Activated CD4-positive, CD25-positive, alpha-beta regulatory T cell (primary cell): ENCODE measurements around the gene ZNF536.
"Not testable (repeated sequence)": the region's sequence is repeated elsewhere in the genome, so short reads cannot be mapped to it uniquely, and the experiment has no call there.

Experiments used
- DNase-seq, 4 experiments: peaks; one replicate each; lab custom pipeline; 2025; lab: John Stamatoyannopoulos, UW

Gene ZNF536

GRCh38 chr19:30446850-30447552, 74.8 kb downstream of the ZNF536 start:
- DNase-seq, result no peak

- no peak for DNase-seq
Measured at GRCh38 chr19:30447553-30447870, 75.3 kb downstream of the ZNF536 start.

GRCh38 chr19:30448386-30449077, 76.3 kb downstream of the ZNF536 start:
- DNase-seq, result no peak

- DNase-seq, result no peak
Measured at GRCh38 chr19:30449078-30449590, 77.0 kb downstream of the ZNF536 start.

- no peak for DNase-seq
Measured at GRCh38 chr19:30449673-30450072, 77.5 kb downstream of the ZNF536 start.

- DNase-seq, result no peak
Measured at GRCh38 chr19:30450100-30450499, 77.9 kb downstream of the ZNF536 start.

- no peak for DNase-seq
Measured at GRCh38 chr19:30450835-30451321, 78.7 kb downstream of the ZNF536 start.

- DNase-seq, result no peak
Measured at GRCh38 chr19:30452931-30453330, 80.7 kb downstream of the ZNF536 start.

- DNase-seq, result no peak
Measured at GRCh38 chr19:30453743-30454142, 81.6 kb downstream of the ZNF536 start.

- no peak for DNase-seq
Measured at GRCh38 chr19:30455881-30456280, 83.7 kb downstream of the ZNF536 start.

GRCh38 chr19:30457484-30457883, 85.3 kb downstream of the ZNF536 start:
- no peak for DNase-seq

- DNase-seq, result no peak
Measured at GRCh38 chr19:30459859-30460258, 87.7 kb downstream of the ZNF536 start.

- no peak for DNase-seq
Measured at GRCh38 chr19:30464162-30464561, 92.0 kb downstream of the ZNF536 start.

- not testable (repeated sequence) for DNase-seq
Measured at GRCh38 chr19:30466598-30466997, 94.4 kb downstream of the ZNF536 start.

- no peak for DNase-seq
Measured at GRCh38 chr19:30467239-30467638, 95.1 kb downstream of the ZNF536 start.

- DNase-seq, result no peak
Measured at GRCh38 chr19:30469774-30470173, 97.6 kb downstream of the ZNF536 start.

GRCh38 chr19:30471441-30471840, 99.3 kb downstream of the ZNF536 start:
- no peak for DNase-seq

- DNase-seq, result no peak
Measured at GRCh38 chr19:30473334-30473867, 101.2 kb downstream of the ZNF536 start.

- no peak for DNase-seq
Measured at GRCh38 chr19:30476997-30477396, 104.8 kb downstream of the ZNF536 start.

- DNase-seq, result no peak
Measured at GRCh38 chr19:30479231-30479630, 107.0 kb downstream of the ZNF536 start.

- no peak for DNase-seq
Measured at GRCh38 chr19:30480097-30480496, 107.9 kb downstream of the ZNF536 start.

- DNase-seq, result no peak
Measured at GRCh38 chr19:30481063-30481462, 108.9 kb downstream of the ZNF536 start.

- no peak for DNase-seq
Measured at GRCh38 chr19:30481823-30482222, 109.6 kb downstream of the ZNF536 start.
